H9 (cell line): ENCODE results near the gene RFESD. TPM values are rescaled to one million over a fixed set of nuclear protein-coding genes. Genes with fewer than 3 reads are reported as not detected.

Source experiments
- DNase-seq: peaks from one replicate; pipeline ENCODE4 v3.0.0-alpha.2; 2017
- H2AFZ ChIP-seq: one replicate; pipeline ENCODE4 v1.6.1; 2013; ENCODE audit warnings: mild to moderate bottlenecking, low read length, control low read depth, moderate library complexity
- H2AK5ac ChIP-seq: 2 replicates; pipeline ENCODE4 v1.6.1; 2013; ENCODE audit warnings: low read length, control low read depth, mixed read lengths; ENCODE audit not compliant: insufficient read length
- H2BK120ac ChIP-seq: one replicate; pipeline ENCODE4 v1.6.1; 2013; ENCODE audit warnings: low read depth, mild to moderate bottlenecking, low read length, control low read depth, inconsistent platforms; ENCODE audit not compliant: poor library complexity, severe bottlenecking
- H2BK12ac ChIP-seq: 2 replicates; pipeline ENCODE4 v1.6.1; 2013; ENCODE audit warnings: low read length, control low read depth, mixed read lengths, low read depth; ENCODE audit not compliant: insufficient read length
- H2BK15ac ChIP-seq: 2 replicates; pipeline ENCODE4 v1.6.1; 2013; ENCODE audit warnings: low read depth, low read length, control low read depth
- H2BK20ac ChIP-seq: one replicate; pipeline ENCODE4 v1.6.1; 2013; ENCODE audit warnings: low read depth, mild to moderate bottlenecking, low read length, control low read depth, inconsistent platforms; ENCODE audit not compliant: poor library complexity, severe bottlenecking
- H2BK5ac ChIP-seq: 2 replicates; pipeline ENCODE4 v1.6.1; 2013; ENCODE audit warnings: low read length, control low read depth, mixed read lengths; ENCODE audit not compliant: insufficient read length
- H3K14ac ChIP-seq: 2 replicates; pipeline ENCODE4 v1.6.1; 2013; ENCODE audit warnings: low read length, control low read depth; ENCODE audit not compliant: insufficient read depth
- H3K18ac ChIP-seq: 2 replicates; pipeline ENCODE4 v1.6.1; 2013; ENCODE audit warnings: low read depth, mild to moderate bottlenecking, mixed read lengths, low read length, control low read depth; ENCODE audit not compliant: insufficient read length
- H3K23ac ChIP-seq: 2 replicates; pipeline ENCODE4 v1.6.1; 2013; ENCODE audit warnings: low read length, control low read depth, mixed read lengths, low read depth; ENCODE audit not compliant: insufficient read length
- H3K23me2 ChIP-seq: 2 replicates; pipeline ENCODE4 v1.6.1; 2013; ENCODE audit warnings: low read depth, mild to moderate bottlenecking, mixed read lengths, low read length, control low read depth; ENCODE audit not compliant: insufficient read length, poor library complexity, severe bottlenecking
- H3K27ac ChIP-seq: 2 replicates; pipeline ENCODE4 v1.5.1; 2013; ENCODE audit warnings: low read length, control low read depth, mixed read lengths, low read depth; ENCODE audit not compliant: insufficient read length
- H3K27me3 ChIP-seq: 2 replicates; pipeline ENCODE4 v1.6.1; 2013; ENCODE audit warnings: low read length, control low read depth, inconsistent platforms; ENCODE audit not compliant: insufficient read depth
- H3K4ac ChIP-seq: 2 replicates; pipeline ENCODE4 v1.6.1; 2013; ENCODE audit warnings: low read depth, mild to moderate bottlenecking, control low read depth, inconsistent platforms, low read length, moderate library complexity
- H3K4me1 ChIP-seq: 2 replicates; pipeline ENCODE4 v1.6.1; 2013; ENCODE audit warnings: low read length, control low read depth, inconsistent platforms; ENCODE audit not compliant: insufficient read depth
- H3K4me2 ChIP-seq: 2 replicates; pipeline ENCODE4 v1.6.1; 2013; ENCODE audit warnings: low read length, control low read depth, mixed read lengths; ENCODE audit not compliant: insufficient read length, insufficient read depth
- H3K56ac ChIP-seq: 2 replicates; pipeline ENCODE4 v1.6.1; 2013; ENCODE audit warnings: low read depth, mild to moderate bottlenecking, mixed read lengths, low read length, control low read depth; ENCODE audit not compliant: insufficient read length
- H3K79me1 ChIP-seq: 2 replicates; pipeline ENCODE4 v1.6.1; 2013; ENCODE audit warnings: low read depth, mild to moderate bottlenecking, moderate library complexity, low read length, control low read depth, inconsistent platforms; ENCODE audit not compliant: insufficient read depth, poor library complexity, severe bottlenecking
- H3K79me2 ChIP-seq: 2 replicates; pipeline ENCODE4 v1.6.1; 2013; ENCODE audit warnings: low read length, control low read depth, inconsistent platforms; ENCODE audit not compliant: insufficient read depth
- H3K9ac ChIP-seq: 2 replicates; pipeline ENCODE4 v1.6.1; 2013; ENCODE audit warnings: low read length, control low read depth, mixed read lengths; ENCODE audit not compliant: insufficient read length; ENCODE audit errors: extremely low read depth
- H3K9me3 ChIP-seq: one replicate; pipeline ENCODE4 v1.6.1; 2013; ENCODE audit warnings: low read depth, low read length, inconsistent platforms; ENCODE audit not compliant: control insufficient read depth
- H3T11ph ChIP-seq: one replicate; pipeline ENCODE4 v1.6.1; 2013; ENCODE audit warnings: mild to moderate bottlenecking, low read length, control low read depth, inconsistent platforms
- H4K20me1 ChIP-seq: one replicate; pipeline ENCODE4 v1.6.1; 2013; ENCODE audit not compliant: control insufficient read depth, insufficient read length, insufficient read depth
- H4K5ac ChIP-seq: 2 replicates; pipeline ENCODE4 v1.6.1; 2013; ENCODE audit warnings: low read depth, mild to moderate bottlenecking, mixed read lengths, low read length, control low read depth; ENCODE audit not compliant: insufficient read length
- H4K8ac ChIP-seq: replicated peaks from 2 replicates; pipeline ENCODE4 v1.6.1; 2013; ENCODE audit warnings: low read length, control low read depth, mixed read lengths, low read depth; ENCODE audit not compliant: insufficient read length
- H4K91ac ChIP-seq: 2 replicates; pipeline ENCODE4 v1.6.1; 2013; ENCODE audit warnings: low read depth, mild to moderate bottlenecking, moderate library complexity, mixed read lengths, low read length, control low read depth; ENCODE audit not compliant: insufficient read length
- H3K27ac Mint-ChIP-seq, 3 experiments: 2 replicates in 2 of 3; 3 replicates in 1 of 3; pipeline ENCODE4 v1.8.0; 2020 to 2021; ENCODE audit warnings: mixed read lengths in 3 of 3, mild to moderate bottlenecking in 1 of 3, moderate library complexity in 1 of 3
- H3K27me3 Mint-ChIP-seq: 2 replicates; pipeline ENCODE4 v1.8.0; 2021; ENCODE audit warnings: low read depth, mild to moderate bottlenecking, moderate library complexity, mixed read lengths
- H3K36me3 Mint-ChIP-seq, 3 experiments: 2 replicates in 2 of 3; 3 replicates in 1 of 3; pipeline ENCODE4 v1.8.0; 2020 to 2021; ENCODE audit warnings: low read depth in 3 of 3, mixed read lengths in 3 of 3; ENCODE audit not compliant: insufficient read depth in 1 of 3
- H3K4me1 Mint-ChIP-seq, 2 experiments: 2 replicates each; pipeline ENCODE4 v1.8.0; 2020; ENCODE audit warnings: mixed read lengths in 2 of 2
- H3K4me3 Mint-ChIP-seq, 2 experiments: 2 replicates in 1 of 2; 3 replicates in 1 of 2; pipeline ENCODE4 v1.8.0; 2020 to 2021; ENCODE audit warnings: mild to moderate bottlenecking in 2 of 2, mixed read lengths in 2 of 2, moderate library complexity in 1 of 2
- H3K9me3 Mint-ChIP-seq, 2 experiments: 2 replicates in 1 of 2; 3 replicates in 1 of 2; pipeline ENCODE4 v1.8.0; 2020; ENCODE audit warnings: mild to moderate bottlenecking in 2 of 2, mixed read lengths in 2 of 2, moderate library complexity in 1 of 2
- CTCF ChIP-seq: fragments of 200-600 bp; sonication (generic); conservative IDR thresholded peaks from 3 replicates; pipeline ENCODE4 v1.8.0; 2021; ENCODE audit warnings: antibody characterized with exemption, mild to moderate bottlenecking
- WGBS: extraction: QIAGEN DNeasy Blood & Tissue Kit; methylation state at CpG from one replicate; pipeline ENCODE4 v1.1.7; 2013; ENCODE audit warnings: missing lambda C conversion rate, low lambda C conversion rate, mixed read lengths; ENCODE audit not compliant: insufficient read length; ENCODE audit errors: extremely low coverage; 5-methylcytosine and 5-hydroxymethylcytosine counted together
- total RNA-seq: library from RNA; stranded (reverse); gene quantifications from 2 replicates; pipeline ENCODE4 v1.2.1, GENCODE V29; 2021

The RFESD gene
- total RNA-seq, 1 experiment from 2014 or later = 1.7 TPM

- Histone ChIP-seq H3K79me2 (no peaks in the 10 kb centered on the region), H3K27me3 (no peaks in the 10 kb centered on the region), H4K5ac (no peak overlapping the region), H3K9ac (no peak overlapping the region), H2AK5ac (no peak overlapping the region), H3K18ac (no peak overlapping the region), H3K4ac (no peak overlapping the region), H4K20me1 (no peaks in the 10 kb centered on the region), H3K14ac (no peak overlapping the region), H2AFZ (no peak overlapping the region), H3K4me2 (no peak overlapping the region), H3K27ac (no peak overlapping the region), H3T11ph (no peak overlapping the region), H2BK15ac (no peak overlapping the region), H3K4me1 (no peaks in the 10 kb centered on the region; the same call in 1 of the 2 replicates), H2BK20ac (no peak overlapping the region), H3K56ac (no peak overlapping the region), H3K23ac (no peak overlapping the region), H4K8ac (no peak overlapping the region), H3K23me2 (no peaks in the 10 kb centered on the region), H3K79me1 (no peaks in the 10 kb centered on the region), H2BK5ac (no peak overlapping the region), H2BK12ac (no peak overlapping the region), H3K9me3 (no peaks in the 10 kb centered on the region), H2BK120ac (no peak overlapping the region), H4K91ac (no peak overlapping the region)
- no peak overlapping the region for H3K27ac Mint-ChIP-seq
- no peak overlapping the region for H3K4me3 Mint-ChIP-seq
- H3K9me3 Mint-ChIP-seq = no peaks in the 10 kb centered on the region
- DNase-seq = no peak
- no peaks in the 10 kb centered on the region for H3K27me3 Mint-ChIP-seq
- WGBS = no CpG with 5 or more reads among the region's 2 CpGs
- no peak for TF ChIP-seq CTCF
- H3K36me3 Mint-ChIP-seq = no peaks in the 10 kb centered on the region
- peaks cover 9 to 10% of the 10 kb centered on the region in 2 experiments; a peak in 3 of 4 replicates for H3K4me1 Mint-ChIP-seq
These were observed 13.5 kb downstream of the RFESD start for GRCh38 chr5:95660060-95660459.
